NCI-H2196 (cell line): Measurements from ENCODE around the gene PPM1L.

ENCODE experiments used
- DNase-seq: peaks from one replicate; lab custom pipeline; 2025; ENCODE audit not compliant: unreplicated experiment; lab: John Stamatoyannopoulos, UW

The PPM1L gene

DNA sequence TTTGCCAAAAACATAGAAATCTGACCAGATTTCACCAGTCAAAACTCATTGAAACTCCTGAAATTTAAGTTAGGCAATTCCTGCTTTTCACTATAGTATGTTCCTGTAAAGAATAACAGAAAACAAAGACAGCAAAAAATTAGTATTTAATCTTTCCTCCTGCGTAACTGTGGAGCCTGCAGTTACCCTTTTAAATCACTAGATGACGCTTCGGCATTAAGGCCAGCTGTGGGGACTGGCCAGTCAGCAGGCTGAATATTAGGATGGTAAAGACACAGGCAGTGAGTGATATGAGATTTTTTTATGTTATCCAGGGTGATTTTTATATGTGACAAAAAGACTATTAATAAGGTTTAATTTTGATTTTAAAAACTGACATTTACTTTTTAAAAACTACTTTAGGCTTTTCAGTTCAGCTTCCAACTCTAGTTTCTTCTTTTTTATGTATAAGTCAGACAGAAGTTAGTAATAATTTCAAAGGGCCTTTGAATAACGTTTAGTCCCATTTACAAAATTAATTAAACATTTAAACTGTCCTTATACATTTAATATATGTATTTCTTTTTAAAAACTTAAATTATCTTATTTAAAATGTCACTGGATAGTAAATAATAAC is 165.1 kb downstream of the PPM1L start:
- peak; percentile 35 for DNase-seq

DNA sequence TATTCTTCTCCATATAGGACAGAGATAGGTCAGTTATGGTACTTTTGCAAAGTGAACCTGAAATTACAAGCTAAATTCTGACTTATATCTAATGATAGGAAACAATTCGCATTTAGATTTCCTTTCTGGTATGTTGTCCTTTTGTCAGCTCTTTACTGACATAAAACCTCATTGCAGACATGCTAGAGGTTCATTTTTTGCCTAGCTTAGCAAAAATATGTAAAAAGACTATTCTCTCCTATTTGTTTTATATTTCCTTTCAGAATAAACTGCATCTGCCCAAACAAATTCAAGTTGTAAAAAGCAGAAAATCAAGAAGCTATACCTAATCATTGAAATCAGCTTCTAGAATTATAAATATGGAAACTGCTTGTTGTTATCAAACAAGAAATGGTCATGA is 168.7 kb downstream of the PPM1L start:
- no peak for DNase-seq

DNA sequence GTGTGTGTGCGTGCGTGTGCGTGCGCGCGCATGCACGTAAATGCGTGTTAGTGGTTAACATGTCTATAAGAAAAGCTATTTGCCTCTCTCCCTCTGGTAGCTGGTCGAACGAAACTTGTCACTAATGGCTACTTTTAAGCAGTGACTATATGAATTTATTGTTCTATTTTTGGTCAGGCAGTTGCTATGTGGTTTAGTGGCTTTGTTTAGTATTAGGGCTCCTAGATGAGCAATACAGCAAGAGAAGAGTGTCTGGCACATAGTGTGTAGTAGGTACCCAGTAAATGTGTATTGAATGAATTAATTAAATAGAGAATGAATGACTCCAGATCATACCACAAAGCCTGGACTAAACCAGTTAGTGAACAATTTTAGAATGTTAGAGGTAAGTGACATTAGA is 171.6 kb downstream of the PPM1L start:
- no peak for DNase-seq

DNA sequence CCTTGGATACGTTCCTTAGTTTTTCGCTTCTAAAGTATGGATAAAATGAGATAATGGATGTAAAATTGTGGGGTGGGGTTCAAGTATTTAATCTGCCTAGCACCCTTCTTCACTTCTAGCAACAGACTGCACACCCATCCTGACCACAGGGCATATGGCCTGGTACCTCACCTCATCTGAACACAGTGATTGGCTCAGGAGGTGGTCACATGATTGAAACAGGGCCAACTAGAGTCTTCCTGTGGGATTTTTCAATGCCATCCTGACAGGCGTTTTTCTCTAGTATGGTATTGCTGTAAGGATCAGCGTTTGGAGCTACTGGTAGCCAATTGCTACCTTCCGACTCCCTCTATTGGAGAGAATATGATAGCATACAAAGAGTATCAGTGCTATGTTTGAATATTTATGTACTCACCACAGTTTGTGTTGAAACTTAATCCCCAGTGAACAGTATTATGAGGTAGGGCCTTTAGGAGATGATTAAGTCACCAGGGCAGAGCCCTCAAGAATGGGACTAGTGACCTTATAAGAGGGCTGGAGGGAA is 172.2 kb downstream of the PPM1L start:
- peak; percentile 45 for DNase-seq

DNA sequence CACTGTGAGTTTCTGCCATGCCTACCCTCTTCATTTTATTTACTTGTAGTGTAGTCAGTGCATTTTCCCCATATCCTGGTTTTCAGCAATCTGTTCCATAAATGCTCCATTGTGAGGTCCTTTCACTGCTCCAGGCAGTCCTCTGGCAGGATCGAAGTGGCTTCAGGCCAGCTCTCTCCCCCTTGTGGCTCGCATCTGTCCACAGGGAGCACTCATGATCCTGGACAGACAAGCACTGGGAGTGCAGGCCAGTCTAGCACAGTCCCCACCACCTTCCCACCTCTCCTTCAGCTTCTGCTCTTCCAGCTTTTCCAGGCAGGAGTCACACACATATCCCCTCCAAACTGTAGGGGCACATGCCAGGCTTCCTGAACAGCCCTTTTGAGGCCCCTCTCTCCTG is 173.6 kb downstream of the PPM1L start:
- DNase-seq, result peak; percentile 56

DNA sequence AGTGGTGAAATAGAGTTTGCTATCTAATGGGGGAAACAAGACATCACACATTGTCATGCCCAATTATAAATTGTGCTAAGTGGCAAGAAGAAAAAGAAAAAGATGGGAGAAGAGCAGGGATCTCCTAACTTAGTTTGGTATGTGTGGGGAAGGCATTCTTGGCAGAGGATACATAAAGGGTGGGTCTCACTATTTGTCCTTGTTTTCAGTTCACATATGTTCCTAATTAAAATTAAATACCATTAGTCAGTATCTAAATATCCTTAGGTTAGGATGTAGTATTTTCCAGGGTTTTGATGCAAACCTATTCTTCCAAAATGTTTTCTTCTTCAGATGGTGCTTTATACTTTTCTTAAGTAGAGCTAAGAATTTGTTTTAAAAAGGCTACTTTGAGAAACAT is 175.4 kb downstream of the PPM1L start:
- no peak for DNase-seq

DNA sequence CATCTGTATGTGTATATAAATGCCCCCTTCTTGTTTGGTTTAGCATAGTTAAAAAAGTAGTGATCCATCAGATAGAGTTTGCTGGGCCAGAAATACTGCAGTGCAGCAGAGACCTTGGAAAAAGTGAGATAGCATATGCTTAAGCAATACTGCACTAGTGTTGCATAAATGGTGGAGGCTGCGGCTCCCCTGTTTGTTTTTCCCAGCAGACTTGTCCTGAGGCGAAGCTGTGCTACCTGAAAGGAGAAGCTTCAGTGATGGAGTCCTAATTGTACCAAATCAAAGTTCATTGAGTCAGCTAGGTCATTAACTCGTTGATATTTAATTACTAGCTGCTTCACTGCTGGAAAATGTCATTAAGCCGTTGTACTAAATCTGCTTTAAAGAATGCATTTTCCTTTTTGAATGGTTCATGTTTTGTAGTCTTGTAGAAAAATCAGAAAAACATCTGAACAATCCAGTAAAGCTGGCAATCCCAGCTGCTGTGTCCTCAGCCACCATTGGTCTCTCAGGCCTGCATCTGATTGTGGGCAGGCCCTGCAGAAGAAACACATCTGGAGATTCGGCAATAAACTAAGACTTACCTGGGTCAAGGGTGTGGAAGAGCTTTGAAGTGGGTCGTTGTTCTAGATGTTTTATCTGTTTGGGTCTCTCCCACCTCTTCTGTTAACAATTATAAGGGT is 179.5 kb downstream of the PPM1L start:
- no peak for DNase-seq

DNA sequence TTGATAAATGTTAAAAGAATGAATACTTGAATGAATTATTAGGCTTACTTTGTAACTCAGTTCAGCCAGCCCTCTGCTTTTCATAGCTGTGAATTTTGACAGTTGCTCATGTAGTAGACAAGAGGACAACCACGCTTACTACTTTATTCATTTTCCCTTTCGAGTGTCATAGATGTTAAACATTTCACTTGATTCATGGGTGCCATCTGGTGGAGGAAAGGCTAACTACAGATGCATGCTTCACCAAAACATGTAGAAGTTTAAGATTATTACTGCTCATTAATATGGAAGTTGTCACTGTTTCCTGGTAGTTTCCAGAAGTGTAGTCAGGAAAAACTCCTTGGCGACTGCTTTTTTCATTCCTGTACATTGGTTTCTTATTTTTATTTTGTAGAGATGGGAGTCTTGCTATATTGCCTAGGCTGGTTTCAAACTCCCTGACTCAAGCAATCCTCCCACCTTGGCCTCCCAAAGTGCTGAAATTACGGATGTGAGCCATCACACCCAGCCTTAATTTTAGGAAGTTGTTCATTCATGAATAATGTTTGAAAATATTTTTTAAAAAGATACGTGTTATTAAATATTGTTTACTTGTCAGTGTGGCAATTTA is 186.0 kb downstream of the PPM1L start:
- no peak for DNase-seq

DNA sequence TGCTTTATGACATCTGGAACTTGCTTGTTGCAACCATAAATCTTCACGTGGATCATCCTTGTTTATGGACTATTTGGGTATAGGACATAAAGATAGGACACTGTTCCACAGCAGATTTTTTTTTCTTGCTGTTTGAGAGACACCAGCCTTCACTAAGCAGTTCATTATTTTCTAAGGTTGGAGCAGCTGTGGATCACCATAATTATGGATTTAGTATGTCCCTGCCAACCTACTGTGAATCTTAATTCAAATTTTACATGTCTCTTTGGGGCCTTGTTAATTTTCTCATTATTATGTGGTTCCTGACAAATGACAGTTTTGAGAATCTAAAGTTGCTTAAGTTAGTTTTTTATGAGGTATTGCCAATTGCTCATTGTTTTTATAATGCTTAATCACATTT is 188.0 kb downstream of the PPM1L start:
- no peak for DNase-seq

DNA sequence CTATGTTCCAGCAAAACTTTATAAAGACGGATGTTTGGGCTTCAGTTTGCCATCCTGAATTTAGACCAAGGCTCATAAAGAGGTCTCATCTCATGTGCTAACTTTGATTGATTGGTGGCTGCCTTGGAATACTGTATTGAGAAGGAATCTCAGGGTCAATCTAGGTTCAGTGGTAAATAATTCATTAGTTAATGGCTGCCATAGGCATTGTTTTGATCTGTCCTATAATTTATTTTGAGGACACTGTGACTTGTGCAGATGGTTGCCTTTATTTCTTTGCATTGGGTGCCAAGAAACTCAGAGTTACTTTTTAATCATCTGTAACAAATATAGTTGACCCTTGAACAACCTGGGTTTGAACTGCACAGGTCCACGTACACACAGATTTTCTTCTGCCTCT is 189.3 kb downstream of the PPM1L start:
- no peak for DNase-seq

DNA sequence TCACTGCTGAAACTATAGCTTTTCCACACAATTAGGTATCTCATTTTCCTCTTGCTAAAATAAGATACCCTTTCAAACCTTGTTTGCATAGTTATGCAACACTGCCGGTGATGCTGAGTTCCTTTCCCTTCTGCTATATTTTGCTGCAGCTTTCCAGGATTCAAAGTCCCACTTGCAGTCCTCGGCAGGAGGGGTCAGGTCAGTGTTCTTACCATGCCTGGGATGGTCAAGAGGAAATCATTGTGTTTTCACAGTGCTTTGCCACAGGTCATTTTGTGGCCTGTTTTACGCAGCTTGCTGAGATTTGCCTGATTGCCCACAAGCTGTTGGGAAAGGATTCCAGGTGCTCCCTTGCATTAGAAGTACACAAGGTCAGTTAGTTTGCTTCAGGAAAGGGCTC is 192.2 kb downstream of the PPM1L start:
- no peak for DNase-seq

DNA sequence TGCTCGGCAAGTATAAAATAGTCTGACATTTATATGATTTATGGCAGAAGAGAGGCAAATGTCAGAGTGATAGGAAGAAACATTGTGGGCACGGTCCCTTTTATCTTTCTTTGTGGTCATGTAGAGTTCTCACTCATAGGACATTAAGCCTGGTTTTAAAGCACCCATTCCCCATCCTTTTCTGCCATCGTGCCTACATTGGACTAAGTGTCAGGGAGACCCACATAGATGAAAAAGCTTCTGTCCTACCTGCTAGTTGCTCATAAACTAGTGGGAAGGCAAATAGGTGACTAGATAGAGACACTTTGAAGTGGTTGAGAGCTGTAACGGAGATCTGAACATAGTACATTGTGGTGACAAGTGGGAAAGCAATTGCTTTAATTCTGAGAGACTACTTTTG is 193.4 kb downstream of the PPM1L start:
- no peak for DNase-seq

DNA sequence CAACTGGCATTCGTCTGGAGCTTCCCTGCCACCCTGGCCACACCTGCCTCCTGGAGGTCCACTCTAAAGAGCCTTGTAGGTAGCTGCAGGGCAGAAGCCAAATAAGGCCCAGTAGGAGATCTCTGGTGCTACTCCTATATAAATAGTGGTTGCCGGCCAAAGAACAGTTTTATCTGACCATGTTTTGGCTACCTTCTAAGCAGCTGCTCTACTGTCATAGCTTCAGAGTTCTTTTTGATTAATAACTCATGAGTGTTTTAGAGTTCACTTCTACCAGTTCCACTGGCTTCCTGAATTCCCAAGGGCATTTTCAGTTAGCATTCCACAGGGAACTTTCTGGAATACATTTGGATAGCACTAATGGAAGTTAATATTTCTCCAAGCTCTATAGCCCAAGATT is 194.5 kb downstream of the PPM1L start:
- no peak for DNase-seq

DNA sequence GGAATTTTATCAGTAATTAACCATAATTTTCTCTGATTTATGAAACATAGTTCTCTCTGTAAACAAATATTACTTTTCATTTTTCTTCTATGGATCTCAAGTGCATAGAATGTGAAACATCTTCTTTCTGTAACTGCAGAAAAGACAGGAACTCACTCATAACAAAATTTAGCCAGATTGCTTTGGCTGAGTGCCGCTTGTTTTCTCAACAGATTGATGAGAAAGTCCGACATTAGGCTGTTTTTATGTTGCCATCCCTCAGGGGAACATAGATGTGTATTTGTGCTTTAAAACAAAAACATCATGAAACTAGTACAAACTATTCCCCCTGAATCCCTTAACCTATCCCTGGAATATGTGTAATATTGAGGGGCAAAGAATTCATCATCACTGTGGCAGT is 194.9 kb downstream of the PPM1L start:
- DNase-seq, result no peak

DNA sequence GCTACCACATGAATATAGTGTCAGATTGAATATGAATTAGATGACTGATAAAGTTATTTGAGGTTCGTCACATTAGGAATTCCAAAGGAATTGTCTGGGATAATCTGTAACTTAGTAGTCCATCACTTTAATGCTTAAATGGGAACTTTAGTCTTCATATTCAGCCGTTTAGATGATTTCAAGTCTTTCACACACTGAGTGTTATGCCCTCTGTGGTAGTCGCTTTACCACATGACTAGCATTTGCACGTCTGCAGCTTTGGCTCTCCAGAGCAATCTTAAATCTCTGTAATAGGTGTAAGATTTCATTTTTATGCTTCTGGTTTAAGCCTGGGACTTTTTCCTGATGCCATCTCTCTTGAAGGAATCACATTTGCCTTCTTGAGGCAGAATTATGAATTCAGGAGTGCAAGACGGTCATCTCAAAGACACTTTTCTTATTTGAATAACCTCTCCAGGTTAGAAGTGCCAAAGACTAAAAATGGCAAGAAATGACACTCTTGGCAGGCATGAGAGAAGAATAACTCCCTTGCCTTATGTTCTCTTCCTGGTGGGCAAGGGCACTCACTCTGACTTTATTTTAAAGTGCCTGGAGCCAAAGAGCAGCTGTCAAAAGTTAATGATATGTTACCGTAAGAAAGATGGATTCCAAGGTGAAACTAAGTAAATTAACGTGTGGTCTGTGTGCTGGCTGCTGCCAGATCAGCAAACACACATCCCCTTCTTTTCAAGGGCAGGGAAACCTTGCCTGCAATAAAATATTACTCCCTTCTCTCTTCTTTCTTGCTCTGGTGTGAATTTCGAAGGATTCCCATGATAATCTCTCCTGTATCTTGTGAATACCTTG is 195.8 kb downstream of the PPM1L start:
- DNase-seq, result no peak

DNA sequence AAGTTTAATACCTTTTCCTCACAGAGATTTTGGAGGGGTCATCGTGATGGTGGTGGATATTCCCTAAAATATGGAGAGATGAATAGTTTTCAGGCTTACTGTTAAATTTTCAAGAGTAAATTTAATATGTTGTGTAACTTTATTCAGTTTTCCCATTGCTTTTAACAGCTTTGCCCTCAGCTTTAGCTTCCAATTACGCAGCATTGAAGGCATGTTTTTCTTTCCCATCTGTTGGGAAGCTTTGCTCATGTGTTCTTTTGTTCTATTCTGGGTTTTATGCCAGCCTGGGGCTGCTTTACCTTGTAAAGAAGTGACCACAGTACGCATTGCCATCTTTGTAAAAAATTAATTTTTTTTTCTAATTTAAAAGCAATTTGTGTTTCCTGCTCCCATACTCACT is 197.7 kb downstream of the PPM1L start:
- no peak for DNase-seq

DNA sequence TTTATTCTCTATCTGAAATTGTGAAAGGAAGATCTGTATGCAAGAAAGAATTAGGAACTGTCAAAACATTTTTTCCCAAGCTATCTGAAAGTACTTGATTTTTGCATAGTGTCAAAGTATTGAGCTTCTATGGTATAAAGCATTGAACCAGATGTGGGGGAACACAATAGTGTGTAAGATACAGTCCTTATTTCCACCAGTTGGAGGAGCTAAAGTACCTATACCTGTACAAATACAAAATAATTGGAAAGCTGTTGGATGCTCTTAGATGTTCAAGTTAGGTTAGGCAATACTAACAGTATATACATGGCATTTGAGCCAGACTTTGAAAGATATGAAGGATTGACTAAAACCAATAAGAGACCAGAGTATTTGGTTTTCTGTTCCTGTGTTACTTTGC is 200.8 kb downstream of the PPM1L start:
- DNase-seq, result no peak

DNA sequence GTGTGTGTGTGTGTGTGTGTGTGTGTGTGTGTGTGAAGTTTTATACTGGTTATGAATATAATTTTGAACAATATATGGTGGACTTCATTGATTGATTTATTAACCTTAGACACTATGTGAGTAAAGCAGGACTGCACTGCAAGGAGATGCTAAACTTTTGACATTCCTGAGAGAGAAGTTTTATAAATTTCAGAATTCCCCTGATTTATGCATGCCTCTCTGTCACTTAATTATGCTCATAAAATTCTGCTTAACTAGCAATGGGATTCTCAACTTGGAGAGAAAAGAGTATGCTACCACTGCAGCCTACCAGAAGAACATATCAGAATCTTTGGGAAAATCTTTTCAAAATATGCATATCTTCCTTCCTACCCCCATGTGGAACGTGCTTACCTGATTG is 204.5 kb downstream of the PPM1L start:
- no peak for DNase-seq

DNA sequence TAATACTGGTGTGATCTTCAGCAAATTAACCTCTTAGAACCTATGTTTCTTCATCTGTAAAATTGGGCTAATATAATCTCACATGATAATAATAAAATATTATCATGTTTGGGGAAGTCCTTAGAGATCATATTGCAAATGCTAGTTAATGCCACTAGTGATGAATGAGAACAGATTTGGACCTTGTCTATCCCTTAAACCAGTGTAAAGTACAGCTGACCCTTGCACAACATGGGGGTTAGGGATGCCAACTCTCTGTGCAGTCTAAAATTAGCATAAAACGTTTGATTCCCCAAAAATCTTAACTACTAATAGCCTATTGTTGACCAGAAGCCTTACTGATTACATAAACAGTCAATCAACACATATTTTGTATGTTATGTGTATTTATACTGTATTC is 207.9 kb downstream of the PPM1L start:
- DNase-seq, result no peak

DNA sequence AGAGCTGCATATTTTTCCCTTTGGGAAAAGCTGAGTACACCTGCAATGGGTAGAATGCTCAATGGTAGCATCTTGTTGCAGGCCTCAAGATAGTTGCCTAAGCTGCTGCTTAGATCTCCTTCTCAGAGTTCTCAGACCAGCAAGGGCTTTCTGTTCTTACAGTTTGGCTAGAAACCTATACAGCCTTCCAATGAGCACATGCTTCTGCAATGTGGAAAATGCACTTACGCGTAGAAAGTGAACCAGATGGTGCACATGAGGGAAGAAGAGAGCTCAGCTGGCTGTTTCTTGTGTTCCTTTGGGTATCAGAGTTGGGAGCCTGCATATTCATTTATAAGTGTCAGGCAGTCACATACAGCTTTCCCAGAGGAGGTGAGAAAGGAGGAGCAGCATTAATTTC is 212.7 kb downstream of the PPM1L start:
- no peak for DNase-seq

DNA sequence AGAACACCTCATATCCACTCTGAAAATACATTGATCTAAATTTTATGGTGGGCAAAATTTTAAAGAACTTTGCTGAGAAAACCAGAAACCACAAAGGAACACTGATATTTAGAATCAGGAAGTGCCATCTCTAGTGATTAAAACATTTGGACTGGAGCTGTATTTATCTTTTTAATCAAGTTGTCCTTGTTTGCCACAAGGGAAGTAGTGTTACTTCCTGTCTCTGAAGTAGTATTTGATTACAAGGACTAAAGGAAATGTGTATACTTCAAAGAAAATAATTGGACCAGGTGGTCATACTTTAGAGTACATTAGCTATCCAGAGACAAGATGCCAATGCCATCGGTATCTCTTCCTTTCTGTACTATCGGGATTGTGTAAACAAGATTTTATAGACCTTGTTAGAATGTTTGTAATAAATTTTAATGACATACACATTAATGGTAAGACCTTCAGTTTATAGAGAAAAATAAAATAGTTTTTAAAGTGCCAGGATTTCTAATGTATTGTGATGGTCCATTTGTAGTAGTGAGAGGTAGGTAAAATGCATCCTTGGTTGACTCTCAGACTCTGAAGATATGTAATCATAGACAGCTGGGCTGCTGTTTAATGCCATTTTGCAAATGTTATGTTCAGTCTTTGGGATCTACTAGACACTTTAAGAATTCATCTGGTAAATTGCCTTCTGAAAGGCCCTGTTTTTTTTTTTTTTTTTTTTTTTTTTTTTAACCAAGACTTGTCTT is 217.2 kb downstream of the PPM1L start:
- DNase-seq, result peak; percentile 26
